ENCODE results near the gene RANBP6.
"Not testable (repeated sequence)": the region's sequence is repeated elsewhere in the genome, so short reads cannot be mapped to it uniquely, and the experiment has no call there.

The RANBP6 gene

DNA sequence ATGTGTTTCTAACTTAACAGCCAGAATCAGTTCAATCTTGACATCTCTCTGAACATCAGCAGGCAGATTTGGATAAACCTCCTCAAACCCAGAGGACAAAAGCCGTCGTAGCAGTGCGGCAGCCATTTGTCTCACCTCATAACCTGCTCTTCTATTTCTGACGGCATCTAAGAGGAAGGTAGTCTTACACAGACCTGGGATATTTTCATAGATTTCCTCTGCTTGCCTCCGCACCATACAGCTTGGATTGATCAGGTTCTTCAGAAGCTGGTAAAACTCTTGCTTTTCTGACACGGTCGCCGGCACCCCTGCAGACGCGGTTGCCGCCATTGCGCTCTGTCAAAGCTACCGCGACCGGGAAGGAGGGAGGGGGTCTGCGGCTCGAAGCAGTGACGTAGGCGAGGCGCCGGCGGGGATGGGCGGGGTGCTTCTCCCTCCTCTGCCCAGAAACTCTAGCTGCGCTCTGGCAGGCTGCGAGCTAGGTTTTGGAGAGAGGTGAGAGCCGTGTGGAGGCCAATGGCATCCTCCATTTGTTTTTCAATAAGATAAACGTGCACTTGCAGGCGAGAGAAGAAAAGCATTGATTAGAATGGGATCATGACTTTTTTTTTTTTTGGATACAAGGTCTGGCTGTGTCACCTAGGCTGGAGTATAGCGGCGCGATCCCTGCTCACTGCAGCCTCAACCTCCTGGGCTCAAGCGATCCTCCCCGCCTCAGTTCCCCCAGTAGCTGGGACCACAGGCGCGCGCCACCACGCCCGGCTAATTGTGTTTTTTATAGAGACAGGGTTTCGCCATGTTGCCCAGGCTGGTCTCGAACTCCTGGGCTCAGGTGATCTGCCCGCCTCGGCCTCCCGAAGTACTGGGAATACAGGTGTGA is at the start of gene RANBP6:
Gene RANBP6, minus strand, starts transcription at position 347 of the 880 bp plus-strand sequence. Its CDS starts 17 bp downstream, at position 330.
- in situ Hi-C loops (cut with HindIII; ENCODE audit: low sequenced_read_pairs), result no loop called here

DNA sequence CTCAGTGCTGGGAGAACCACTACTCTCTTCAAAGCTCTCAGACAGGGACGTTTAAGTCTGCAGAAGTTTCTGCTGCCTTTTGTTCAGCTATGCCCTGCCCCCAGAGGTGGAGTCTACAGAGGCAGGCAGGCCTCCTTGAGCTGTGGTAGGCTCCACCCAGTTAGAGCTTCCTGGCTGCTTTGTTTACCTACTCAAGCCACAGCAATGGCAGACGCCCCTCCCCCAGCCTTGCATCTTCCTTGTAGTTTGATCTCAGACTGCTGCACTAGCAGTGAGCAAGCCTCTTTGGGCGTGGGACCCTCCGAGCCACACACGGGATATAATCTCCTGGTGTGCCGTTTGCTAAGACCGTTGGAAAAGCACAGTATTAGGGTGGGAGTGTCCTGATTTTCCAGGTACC is 47.7 kb upstream of the RANBP6 start:
- in situ Hi-C loops (cut with HindIII; ENCODE audit: low sequenced_read_pairs), result not testable (repeated sequence)

DNA sequence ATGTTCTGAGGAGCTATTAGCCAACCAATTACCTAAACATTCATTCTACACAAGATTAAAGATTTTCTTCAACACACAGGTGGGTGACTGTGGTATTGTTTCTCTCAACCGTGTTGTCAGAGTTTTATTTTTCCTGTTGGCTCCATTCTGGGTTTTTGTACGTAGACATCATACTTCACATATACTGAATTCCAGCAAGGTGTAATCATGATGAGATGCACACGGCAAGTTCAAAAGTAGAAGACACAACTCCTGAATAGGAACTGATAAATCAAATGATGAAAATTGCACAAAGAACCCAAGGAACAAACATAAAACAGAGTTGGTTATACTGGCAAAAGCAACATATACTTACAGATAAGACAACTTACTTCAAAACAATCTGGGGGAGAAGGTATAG is 40.2 kb upstream of the RANBP6 start:
- in situ Hi-C loops (cut with HindIII; ENCODE audit: low sequenced_read_pairs), result no loop called here

- in situ Hi-C loops (cut with HindIII; ENCODE audit: low sequenced_read_pairs), result no loop called here
These were observed 39.8 kb upstream of the RANBP6 start for GRCh38 chr9:6055216-6055615.

DNA sequence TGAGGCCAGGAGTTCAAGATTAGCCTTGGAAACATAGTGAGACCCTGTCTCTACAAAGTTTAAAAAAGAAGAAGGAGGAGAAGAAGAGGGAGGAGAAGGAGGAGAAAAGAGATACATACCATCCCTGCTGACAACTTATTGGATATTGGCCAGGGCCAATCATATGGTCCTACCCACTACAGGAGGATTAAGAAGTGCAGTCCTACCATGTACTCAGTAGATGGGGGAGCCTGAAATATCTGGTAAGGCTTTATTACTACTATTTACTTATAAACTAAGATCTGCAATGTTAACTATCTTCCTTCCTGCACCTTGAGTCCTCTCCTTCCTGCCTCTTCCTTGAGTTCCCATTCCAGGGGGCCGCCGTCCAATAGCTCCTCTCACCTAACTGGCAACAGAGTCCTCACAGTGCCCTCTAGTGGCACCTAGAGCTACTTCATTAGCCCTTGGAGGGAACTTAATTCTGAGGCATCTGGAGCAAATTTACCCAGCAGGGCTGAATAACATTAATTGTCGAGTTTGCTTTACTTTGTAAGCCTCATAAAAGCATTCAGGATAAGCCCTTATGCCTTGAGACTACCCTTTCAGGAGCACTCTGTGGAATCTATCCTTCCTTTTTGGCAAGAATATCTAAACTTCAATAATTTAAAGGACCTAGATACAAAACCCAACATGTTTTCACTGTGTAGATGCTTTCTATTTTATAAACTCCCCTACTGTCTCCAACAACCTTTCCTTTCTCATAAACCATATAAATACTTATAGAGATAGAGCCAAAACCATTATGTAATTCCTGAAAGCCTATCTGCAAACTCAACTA is 39.1 kb upstream of the RANBP6 start:
- in situ Hi-C loops (cut with HindIII; ENCODE audit: low sequenced_read_pairs), result no loop called here

GRCh38 chr9:6052293-6052919 is 37.0 kb upstream of the RANBP6 start:
- in situ Hi-C loops (cut with HindIII; ENCODE audit: low sequenced_read_pairs), result no loop called here

DNA sequence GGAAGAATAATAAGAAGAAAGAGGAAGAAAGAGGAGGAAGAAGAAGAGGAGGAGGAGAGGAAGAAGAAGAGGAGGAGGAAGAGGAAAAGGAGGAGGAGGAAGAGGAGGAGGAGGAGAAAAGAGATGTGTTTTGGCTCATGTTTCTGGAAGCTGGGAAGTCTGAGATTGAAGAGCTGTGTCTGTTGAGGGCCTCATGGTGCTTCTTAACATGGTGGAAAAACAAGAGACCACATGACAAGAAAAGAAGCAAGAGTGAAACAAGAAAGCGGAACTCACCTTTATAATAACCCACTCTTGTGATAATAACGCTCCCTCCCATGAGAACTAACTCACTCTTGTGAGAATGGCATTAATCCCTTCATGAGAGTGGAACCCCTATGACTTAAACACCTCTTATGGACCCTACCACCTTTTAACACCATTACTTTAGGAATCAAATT is 36.1 kb upstream of the RANBP6 start:
- in situ Hi-C loops (cut with HindIII; ENCODE audit: low sequenced_read_pairs), result no loop called here

DNA sequence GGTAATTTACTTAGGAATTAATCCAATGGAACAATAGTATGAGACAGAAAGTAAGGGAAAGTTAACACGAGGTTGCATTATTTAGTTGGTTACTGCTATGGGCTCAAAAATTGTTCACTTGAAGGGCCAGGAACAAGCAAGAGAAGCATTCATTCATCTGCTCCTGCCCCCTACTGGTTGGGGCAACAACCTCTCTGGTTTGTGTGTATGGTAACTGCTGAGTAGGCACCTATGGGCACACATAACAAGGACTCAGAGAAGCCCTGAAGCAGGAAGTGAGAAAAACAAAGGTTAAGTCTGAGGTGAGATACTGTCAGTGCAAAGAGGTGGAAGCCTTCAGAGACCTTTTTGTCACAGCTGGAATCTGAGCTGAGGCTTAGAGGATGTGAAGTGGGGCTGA is 34.4 kb upstream of the RANBP6 start:
- in situ Hi-C loops (cut with HindIII; ENCODE audit: low sequenced_read_pairs), result no loop called here

GRCh38 chr9:6048039-6048438 is 32.6 kb upstream of the RANBP6 start:
- in situ Hi-C loops (cut with HindIII; ENCODE audit: low sequenced_read_pairs), result no loop called here

DNA sequence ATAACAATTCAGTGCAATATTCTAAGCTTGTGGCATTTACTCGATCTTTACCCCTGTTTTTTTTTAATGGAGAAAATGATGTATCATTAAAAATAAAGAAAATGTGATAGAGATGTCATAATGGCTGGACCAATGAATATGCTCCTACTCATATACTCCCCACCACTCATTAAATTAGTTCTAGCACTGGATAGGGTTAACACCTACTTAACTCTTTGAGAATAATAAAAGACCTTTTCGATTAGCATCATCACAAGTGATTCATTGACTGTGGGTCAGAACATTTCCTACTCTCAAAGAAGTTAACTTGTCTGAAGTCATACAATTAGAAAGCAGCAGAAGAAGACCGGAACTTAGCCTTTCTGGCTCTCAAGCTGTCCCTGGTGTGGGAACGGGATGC is 31.6 kb upstream of the RANBP6 start:
- in situ Hi-C loops (cut with HindIII; ENCODE audit: low sequenced_read_pairs), result no loop called here

GRCh38 chr9:6045364-6045763 is 29.9 kb upstream of the RANBP6 start:
- in situ Hi-C loops (cut with HindIII; ENCODE audit: low sequenced_read_pairs), result no loop called here

DNA sequence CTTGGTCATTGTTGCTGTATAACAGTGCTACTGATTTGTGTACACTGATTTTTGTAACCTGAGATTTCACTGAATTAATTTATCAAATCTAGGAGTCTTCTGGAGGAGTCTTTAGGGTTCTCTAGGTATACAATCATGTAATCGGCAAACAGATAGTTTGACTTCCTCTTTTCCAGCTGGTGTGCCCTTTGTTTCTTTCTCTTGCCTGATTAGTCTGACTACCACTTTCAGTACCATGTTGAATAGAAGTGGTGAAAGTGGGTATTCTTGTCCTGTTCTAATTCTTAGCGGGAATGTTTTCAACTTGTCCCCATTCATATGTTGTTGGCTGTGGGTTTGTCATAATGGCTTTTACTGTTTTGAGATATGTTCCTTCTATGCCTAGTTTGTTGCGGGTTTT is 24.7 kb upstream of the RANBP6 start:
- in situ Hi-C loops (cut with HindIII; ENCODE audit: low sequenced_read_pairs), result no loop called here

DNA sequence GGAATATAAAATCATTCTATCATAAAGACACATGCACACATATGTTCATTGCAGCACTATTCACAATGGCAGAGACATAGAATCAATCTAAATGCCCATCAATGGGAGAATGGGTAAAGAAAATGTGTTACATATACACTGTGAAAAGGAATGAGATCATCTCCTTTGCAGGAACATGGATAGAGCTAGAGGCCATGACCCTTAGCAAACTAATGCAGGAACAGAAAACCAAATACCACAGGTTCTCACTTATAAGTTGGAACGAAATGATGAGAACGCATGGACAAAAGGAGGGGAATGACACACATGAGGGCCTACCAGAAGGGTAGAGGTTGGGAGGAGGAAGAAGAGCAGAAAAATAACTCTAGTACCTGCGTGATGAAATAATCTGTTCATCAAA is 21.0 kb upstream of the RANBP6 start:
- in situ Hi-C loops (cut with HindIII; ENCODE audit: low sequenced_read_pairs), result no loop called here

DNA sequence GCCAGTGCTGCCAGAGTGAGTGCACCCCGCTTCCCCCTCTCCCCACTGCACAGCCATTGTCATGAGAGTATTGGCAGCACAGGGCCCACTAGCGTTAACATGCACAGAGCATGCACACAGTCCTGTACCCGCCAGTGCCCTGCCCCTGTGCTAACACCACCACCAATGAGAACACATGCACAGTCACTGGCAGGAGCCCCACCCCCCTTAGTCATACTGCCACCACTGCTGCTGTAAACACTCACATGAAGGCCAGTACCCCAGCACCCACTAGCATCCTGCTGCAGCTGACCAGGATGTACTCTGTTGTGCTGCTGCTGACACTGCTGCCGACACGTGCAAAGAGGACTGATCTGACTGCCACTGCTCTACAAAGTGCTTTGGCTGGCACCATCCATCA is 19.5 kb upstream of the RANBP6 start:
- in situ Hi-C loops (cut with HindIII; ENCODE audit: low sequenced_read_pairs), result no loop called here

DNA sequence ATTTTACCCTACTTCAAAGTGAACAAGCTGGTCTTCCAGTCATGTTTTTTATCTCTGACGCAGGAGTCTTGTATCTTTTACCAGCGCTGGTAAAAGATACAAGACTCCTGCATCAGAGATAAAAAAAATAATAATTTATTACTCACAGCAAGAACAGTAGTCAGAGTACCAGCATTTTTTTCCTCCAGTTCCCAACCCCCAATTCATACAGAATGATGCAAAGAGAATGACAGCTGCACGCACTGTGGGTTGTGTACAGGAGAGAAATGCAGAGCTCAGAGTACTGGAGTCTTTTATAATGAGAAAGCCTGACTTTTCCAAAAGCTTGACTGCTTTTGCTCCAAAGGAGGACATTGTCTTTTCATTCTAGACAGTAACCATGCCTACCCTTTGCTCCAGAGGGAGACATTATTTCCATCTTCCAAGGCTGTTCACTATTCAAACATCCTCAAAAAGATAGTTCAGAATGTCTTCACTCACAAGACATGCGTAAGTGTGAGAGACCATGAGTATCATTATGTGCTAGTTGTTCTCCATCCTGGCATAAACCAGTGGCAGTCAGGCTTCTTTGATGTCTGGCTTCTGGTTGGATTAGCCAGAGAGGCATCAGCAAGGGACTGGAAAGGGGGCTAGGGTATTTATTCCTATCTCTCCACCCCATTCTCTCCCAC is 14.3 kb upstream of the RANBP6 start:
- in situ Hi-C loops (cut with HindIII; ENCODE audit: low sequenced_read_pairs), result no loop called here

GRCh38 chr9:6024035-6024554 is 8.7 kb upstream of the RANBP6 start:
- in situ Hi-C loops (cut with HindIII; ENCODE audit: low sequenced_read_pairs), result no loop called here

DNA sequence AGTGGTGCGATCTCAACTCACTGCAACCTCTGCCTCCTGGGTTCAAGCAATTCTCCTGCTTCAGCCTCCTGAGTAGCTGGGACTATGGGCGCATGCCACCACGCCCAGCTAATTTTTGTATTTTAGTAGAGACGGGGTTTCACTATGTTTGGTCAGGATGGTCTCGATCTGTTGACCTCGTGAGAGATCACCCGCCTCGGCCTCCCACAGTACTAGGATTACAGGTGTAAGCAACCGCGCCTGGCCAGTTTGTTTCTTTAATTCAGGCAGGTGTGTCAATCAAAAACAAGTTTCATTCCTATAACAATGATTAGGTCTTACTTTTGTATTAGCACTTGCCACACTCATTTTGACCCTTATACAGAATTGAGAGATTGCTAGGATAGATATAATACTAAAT is 1.6 kb upstream of the RANBP6 start:
- in situ Hi-C loops (cut with HindIII; ENCODE audit: low sequenced_read_pairs), result not testable (repeated sequence)

DNA sequence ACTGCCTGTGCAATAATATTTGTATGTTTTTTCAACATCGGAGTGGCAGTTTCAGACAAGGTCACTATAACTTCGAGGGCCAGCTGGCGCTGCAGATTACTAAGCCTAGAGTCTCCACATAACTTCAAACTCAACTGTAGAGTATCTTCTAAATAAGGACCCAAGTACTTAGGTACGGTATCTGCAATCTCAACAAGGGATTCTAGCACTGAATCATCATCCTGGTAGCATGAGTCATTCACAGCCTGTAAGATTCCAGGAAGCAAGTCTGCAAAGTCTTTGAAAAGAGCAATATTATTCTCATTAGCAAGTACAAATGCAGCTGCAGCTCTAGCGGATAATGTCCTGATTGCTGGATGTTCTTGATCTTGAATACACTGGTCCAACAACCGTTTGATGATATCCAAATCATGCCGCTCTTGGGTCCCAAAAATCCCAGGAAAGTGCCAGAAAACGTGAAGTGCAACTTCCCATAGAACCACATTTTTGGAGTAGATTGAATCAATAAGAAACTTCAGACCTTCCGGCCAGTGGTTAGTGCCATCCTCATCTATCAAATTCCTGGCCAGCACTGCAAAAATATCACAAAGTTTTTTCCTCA is 654 bp downstream of the RANBP6 start:
- in situ Hi-C loops (cut with HindIII; ENCODE audit: low sequenced_read_pairs), result no loop called here

GRCh38 chr9:6008169-6008979 is 7.0 kb downstream of the RANBP6 start:
- in situ Hi-C loops (cut with HindIII; ENCODE audit: low sequenced_read_pairs), result no loop called here
